CD4-positive, alpha-beta memory T cell (primary cell): ENCODE results near the gene BCAT1. TPM values are rescaled to one million over a fixed set of nuclear protein-coding genes. Genes with fewer than 3 reads are reported as not detected.

Experiments
- CTCF ChIA-PET: fragments of 350-600 bp; sonication (Branson Sonifier 250); formaldehyde crosslinking; loops from one replicate; lab custom pipeline; 2021; ENCODE audit warnings: inconsistent platforms; ENCODE audit not compliant: partially characterized antibody; lab: Charles Lee
- POLR2A ChIA-PET: fragments of 350-600 bp; sonication (Branson Sonifier 250); formaldehyde crosslinking; loops from one replicate; lab custom pipeline; 2021; ENCODE audit not compliant: partially characterized antibody; lab: Charles Lee
- DNase-seq, 5 donors: peaks; one replicate each; pipeline versions ENCODE4 v3.0.0 to v3.0.0-alpha.2; 2020 to 2022; ENCODE audit warnings: mixed read lengths in 1 of 5
- H3K27ac ChIP-seq: one replicate; pipeline ENCODE4 v1.7.0; 2013; ENCODE audit warnings: low read depth, low read length
- H3K27me3 ChIP-seq: 2 replicates; pipeline ENCODE4 v1.7.0; 2013; ENCODE audit warnings: mild to moderate bottlenecking, low read length, moderate library complexity; ENCODE audit not compliant: insufficient read depth
- H3K36me3 ChIP-seq: 2 replicates; pipeline ENCODE4 v1.7.0; 2013; ENCODE audit warnings: mild to moderate bottlenecking, low read length, moderate library complexity; ENCODE audit not compliant: insufficient read depth
- H3K4me1 ChIP-seq: 2 replicates; pipeline ENCODE4 v1.7.0; 2013; ENCODE audit warnings: mild to moderate bottlenecking, low read length, moderate library complexity; ENCODE audit not compliant: insufficient read depth
- H3K4me3 ChIP-seq, 2 donors: one replicate each; pipeline ENCODE4 v1.7.0; 2013; ENCODE audit warnings: low read length in 2 of 2, mild to moderate bottlenecking in 1 of 2
- H3K9me3 ChIP-seq, 2 donors: one replicate each; pipeline ENCODE4 v1.7.0; 2013; ENCODE audit warnings: low read length in 2 of 2, control low read depth in 1 of 2; ENCODE audit not compliant: control insufficient read depth in 1 of 2
- H3K27ac Mint-ChIP-seq, 7 donors: one replicate each; pipeline ENCODE4 v1.8.0; 2020 to 2021; ENCODE audit warnings: mixed read lengths in 7 of 7, mild to moderate bottlenecking in 6 of 7, inconsistent platforms in 3 of 7, moderate library complexity in 3 of 7
- H3K27me3 Mint-ChIP-seq, 2 donors: one replicate each; pipeline ENCODE4 v1.8.0; 2020 to 2021; ENCODE audit warnings: mixed read lengths in 2 of 2
- H3K36me3 Mint-ChIP-seq, 2 donors: one replicate each; pipeline ENCODE4 v1.8.0; 2020 to 2021; ENCODE audit warnings: mixed read lengths in 2 of 2, inconsistent platforms in 1 of 2, mild to moderate bottlenecking in 1 of 2
- H3K4me1 Mint-ChIP-seq, 4 donors: one replicate each; pipeline ENCODE4 v1.8.0; 2020 to 2021; ENCODE audit warnings: mixed read lengths in 4 of 4, mild to moderate bottlenecking in 1 of 4
- H3K4me3 Mint-ChIP-seq, 8 donors: one replicate each; pipeline ENCODE4 v1.8.0; 2020 to 2021; ENCODE audit warnings: mixed read lengths in 8 of 8, mild to moderate bottlenecking in 7 of 8, moderate library complexity in 6 of 8, inconsistent platforms in 3 of 8
- H3K9me3 Mint-ChIP-seq, 8 donors: one replicate each; pipeline ENCODE4 v1.8.0; 2020 to 2021; ENCODE audit warnings: mixed read lengths in 8 of 8, mild to moderate bottlenecking in 5 of 8, inconsistent platforms in 3 of 8, moderate library complexity in 1 of 8
- intact Hi-C: fragments of 100-400 bp; cut with micrococcal nuclease; formaldehyde crosslinking; loops from one replicate; pipeline ENCODE4 v1.15.1; 2023
- polyA plus RNA-seq, 2 donors: library from polyadenylated mRNA; unstranded; fragments of 300-500 nt; fragmentation: Illumina TruSeq; gene quantifications; one replicate each; pipeline ENCODE4 v1.2.3, GENCODE V29; 2021
- total RNA-seq, 2 experiments: library from RNA; stranded (reverse); gene quantifications; one replicate each; pipeline ENCODE4 v1.2.3, GENCODE V29; 2021

Gene BCAT1
- total and polyA plus RNA-seq, 4 experiments from 2014 or later: 0.03 to 2.5 (median 1.6) TPM

DNA sequence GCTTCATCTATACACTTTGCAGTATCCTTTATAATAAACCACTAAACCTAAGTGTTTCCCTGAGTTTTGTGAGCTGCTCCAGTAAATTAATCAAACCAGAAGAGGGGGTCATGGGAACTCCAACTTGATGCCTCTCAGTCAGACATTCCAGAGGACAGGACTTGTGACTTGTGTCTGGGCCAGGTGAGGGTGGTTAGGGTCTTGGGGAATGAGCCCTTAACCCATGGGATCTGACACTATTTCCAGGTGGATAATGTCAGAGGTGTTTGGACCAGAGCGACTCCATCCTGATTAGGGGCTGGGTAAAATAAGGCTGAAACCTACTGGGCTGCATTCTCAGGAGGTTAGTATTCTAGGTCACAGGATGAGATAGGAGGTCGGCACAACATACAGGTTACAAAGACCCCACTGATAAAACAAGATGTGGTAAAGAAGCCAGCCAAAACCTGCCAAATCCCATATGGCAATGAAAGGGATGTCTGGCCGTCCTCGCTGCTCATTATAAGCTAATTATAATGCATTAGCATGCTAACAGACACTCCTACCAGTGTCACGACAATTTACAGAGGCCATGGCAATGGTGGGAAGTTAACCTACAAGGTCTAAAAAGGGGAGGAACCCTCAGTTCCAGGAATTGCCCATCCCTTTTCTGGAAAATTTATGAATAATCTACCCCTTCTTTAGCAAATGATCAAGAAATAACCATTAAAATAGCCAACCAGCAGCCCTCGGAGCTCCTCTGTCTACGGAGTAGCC is 58.7 kb downstream of the BCAT1 start:
- H3K36me3 ChIP-seq: no peaks in the 10 kb centered on the region
- Mint-ChIP-seq H3K4me3 (no peak overlapping the region), H3K27ac (no peak overlapping the region), H3K36me3 (no peaks in the 10 kb centered on the region), H3K27me3 (peaks cover 1 to 3% of the 10 kb centered on the region in 2 donors), H3K4me1 (no peaks in the 10 kb centered on the region), H3K9me3 (peaks cover 0 to 2% (median 0%) of the 10 kb centered on the region in 8 donors)
- H3K9me3 ChIP-seq: no peaks in the 10 kb centered on the region
- DNase-seq: no peak
- ChIA-PET POLR2A (no interaction called here), CTCF (no interaction called here)
- no peak overlapping the region for H3K27ac ChIP-seq
- no peaks in the 10 kb centered on the region for H3K4me1 ChIP-seq
- H3K4me3 ChIP-seq: no peak overlapping the region
- intact Hi-C loops: no loop called here
- H3K27me3 ChIP-seq: no peaks in the 10 kb centered on the region

DNA sequence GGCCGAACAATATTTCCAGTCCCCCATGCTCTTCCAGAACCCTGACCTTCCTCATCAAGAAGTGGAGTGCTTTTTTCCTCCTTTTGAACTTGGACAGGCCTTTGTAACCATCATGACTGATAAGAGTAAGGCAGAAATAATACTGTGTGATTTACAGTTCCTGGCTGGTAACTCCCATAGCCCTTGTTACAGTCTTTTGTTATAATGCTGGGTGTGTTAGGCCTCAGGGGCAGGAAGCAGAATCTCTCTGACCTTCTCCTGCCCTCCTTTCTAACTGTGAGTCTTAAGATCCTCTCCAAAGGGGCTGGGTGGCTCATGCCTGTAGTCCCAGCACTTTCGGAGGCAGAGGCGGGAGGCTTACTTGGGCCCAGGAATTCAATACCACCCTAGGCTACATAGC is 59.5 kb downstream of the BCAT1 start:
- Mint-ChIP-seq H3K9me3 (peaks cover 0 to 2% (median 0%) of the 10 kb centered on the region in 8 donors), H3K27ac (no peak overlapping the region), H3K4me3 (no peak overlapping the region), H3K4me1 (no peaks in the 10 kb centered on the region), H3K36me3 (no peaks in the 10 kb centered on the region), H3K27me3 (peaks cover 1 to 2% of the 10 kb centered on the region in 2 donors)
- POLR2A ChIA-PET: no interaction called here
- Histone ChIP-seq H3K9me3 (no peaks in the 10 kb centered on the region), H3K27me3 (no peaks in the 10 kb centered on the region), H3K36me3 (no peaks in the 10 kb centered on the region), H3K27ac (no peak overlapping the region), H3K4me3 (no peak overlapping the region), H3K4me1 (no peaks in the 10 kb centered on the region)
- CTCF ChIA-PET: no interaction called here
- intact Hi-C loops: no loop called here
- no peak for DNase-seq

DNA sequence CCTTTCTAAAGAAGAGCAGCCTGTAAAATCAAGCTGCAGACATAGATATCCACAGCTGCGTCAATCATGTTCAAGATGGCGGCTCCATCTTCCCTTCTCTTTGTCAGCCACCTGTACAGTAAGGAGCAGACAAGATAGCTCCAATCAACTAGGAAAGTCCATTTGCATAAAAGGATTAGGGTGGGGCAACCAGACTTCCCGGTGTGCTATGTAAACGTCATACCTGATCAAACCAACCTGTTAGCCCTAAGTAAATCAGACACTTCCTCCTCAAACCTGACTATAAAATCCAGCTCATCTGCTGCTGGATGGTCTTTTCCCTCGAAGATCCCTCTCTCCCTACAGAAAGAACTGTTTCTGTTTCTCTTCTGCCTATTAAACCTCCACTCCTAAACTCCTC is 60.1 kb downstream of the BCAT1 start:
- H3K4me3 Mint-ChIP-seq: no peak overlapping the region
- Histone ChIP-seq H3K4me1 (no peaks in the 10 kb centered on the region), H3K4me3 (no peak overlapping the region), H3K27me3 (no peaks in the 10 kb centered on the region), H3K9me3 (no peaks in the 10 kb centered on the region), H3K36me3 (no peaks in the 10 kb centered on the region), H3K27ac (no peak overlapping the region)
- POLR2A ChIA-PET: no interaction called here
- no peak for DNase-seq
- intact Hi-C loops: no loop called here
- no peaks in the 10 kb centered on the region for H3K36me3 Mint-ChIP-seq
- H3K27me3 Mint-ChIP-seq: peaks cover 0 to 1% of the 10 kb centered on the region in 2 donors
- H3K27ac Mint-ChIP-seq: no peak overlapping the region
- H3K4me1 Mint-ChIP-seq: no peaks in the 10 kb centered on the region
- H3K9me3 Mint-ChIP-seq: peaks cover 0 to 3% (median 0%) of the 10 kb centered on the region in 8 donors
- CTCF ChIA-PET: no interaction called here

DNA sequence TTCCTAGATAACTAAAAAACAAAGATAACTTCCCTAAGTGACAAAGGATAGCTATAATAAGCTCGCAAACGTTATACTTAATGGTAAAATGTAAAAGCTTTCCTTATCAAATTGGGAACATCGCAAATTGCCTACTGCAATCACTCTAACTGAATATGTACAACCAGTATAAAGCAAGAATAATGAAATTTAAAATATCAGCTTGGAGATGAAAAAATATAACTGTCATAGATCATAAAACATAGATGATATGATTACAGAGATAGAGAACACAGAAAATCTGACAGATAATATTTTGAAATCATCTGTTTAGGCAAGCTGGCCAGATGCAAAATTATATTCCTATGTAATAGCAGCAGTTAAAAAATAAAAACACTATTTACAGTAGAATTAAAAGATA is 64.0 kb downstream of the BCAT1 start:
- H3K27ac Mint-ChIP-seq: no peak overlapping the region
- no peak overlapping the region for H3K4me3 Mint-ChIP-seq
- H3K9me3 Mint-ChIP-seq: peaks cover 0 to 3% (median 0%) of the 10 kb centered on the region in 8 donors
- no peak overlapping the region for H3K27ac ChIP-seq
- no peaks in the 10 kb centered on the region for H3K27me3 ChIP-seq
- H3K27me3 Mint-ChIP-seq: no peaks in the 10 kb centered on the region
- intact Hi-C loops: no loop called here
- no peaks in the 10 kb centered on the region for H3K36me3 Mint-ChIP-seq
- H3K4me1 Mint-ChIP-seq: no peaks in the 10 kb centered on the region
- H3K36me3 ChIP-seq: no peaks in the 10 kb centered on the region
- no peak overlapping the region for H3K4me3 ChIP-seq
- ChIA-PET POLR2A (no interaction called here), CTCF (no interaction called here)
- DNase-seq: no peak
- H3K9me3 ChIP-seq: no peaks in the 10 kb centered on the region
- no peaks in the 10 kb centered on the region for H3K4me1 ChIP-seq

DNA sequence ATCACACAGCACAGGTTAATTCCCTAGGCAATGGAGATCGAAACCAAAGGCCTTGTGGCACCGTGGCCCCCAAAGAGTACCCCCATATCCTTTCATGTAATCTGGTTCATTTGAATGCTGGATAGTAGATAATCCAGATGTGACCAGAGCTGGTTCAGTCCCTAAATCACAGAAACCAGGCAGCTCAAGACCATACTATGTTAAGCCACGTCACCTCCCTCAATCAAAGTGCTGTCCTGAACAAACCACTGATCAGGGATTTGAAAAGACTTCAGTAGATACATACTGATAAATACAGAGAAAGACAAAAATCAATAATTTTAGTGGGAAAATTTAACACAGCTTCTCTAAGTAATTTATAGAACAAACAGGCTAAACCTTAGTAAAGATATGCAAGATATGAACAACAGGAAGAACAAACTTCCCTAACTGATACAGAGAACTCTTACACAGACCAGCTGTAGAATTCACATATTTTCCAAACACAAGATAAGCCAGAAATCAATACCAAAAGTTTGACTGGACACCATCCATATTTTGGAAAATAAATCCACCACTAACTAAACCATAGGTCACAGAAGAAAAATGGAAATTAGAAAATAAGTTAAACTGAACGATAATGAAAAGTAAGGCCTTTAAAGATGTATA is 67.1 kb downstream of the BCAT1 start:
- no peaks in the 10 kb centered on the region for H3K27me3 ChIP-seq
- no peaks in the 10 kb centered on the region for H3K36me3 ChIP-seq
- no peak overlapping the region for H3K27ac ChIP-seq
- H3K4me3 ChIP-seq: no peak overlapping the region
- ChIA-PET CTCF (no interaction called here), POLR2A (no interaction called here)
- H3K36me3 Mint-ChIP-seq: no peaks in the 10 kb centered on the region
- no peak overlapping the region for H3K27ac Mint-ChIP-seq
- intact Hi-C loops: no loop called here
- H3K4me1 Mint-ChIP-seq: no peaks in the 10 kb centered on the region
- H3K4me3 Mint-ChIP-seq: no peak overlapping the region
- peaks cover 0 to 3% (median 0%) of the 10 kb centered on the region in 8 donors for H3K9me3 Mint-ChIP-seq
- no peak for DNase-seq
- no peaks in the 10 kb centered on the region for H3K27me3 Mint-ChIP-seq
- no peaks in the 10 kb centered on the region for H3K4me1 ChIP-seq
- H3K9me3 ChIP-seq: no peaks in the 10 kb centered on the region

DNA sequence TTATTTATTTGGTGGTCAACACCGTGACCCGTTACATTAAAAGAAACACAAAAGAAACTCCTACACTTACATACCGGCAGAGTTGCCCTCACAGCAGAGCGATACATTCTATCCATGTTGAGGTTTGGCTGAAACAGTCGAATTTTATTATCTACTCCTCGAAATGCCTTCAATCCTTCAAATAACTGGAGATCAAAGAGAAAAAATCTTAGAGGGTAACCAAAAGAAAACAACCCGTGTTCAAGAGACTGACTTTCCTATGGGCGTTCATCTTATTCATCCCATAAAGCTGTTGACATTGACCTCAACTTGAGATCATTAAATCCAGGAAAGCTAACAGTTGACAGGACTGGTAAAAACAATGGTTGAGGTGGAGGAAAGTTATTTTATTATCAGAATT is 67.7 kb downstream of the BCAT1 start:
- H3K4me3 Mint-ChIP-seq: no peak overlapping the region
- H3K27me3 Mint-ChIP-seq: no peaks in the 10 kb centered on the region
- H3K27ac Mint-ChIP-seq: no peak overlapping the region
- no peak overlapping the region for H3K4me3 ChIP-seq
- no peaks in the 10 kb centered on the region for H3K4me1 ChIP-seq
- peaks cover 0 to 3% (median 0%) of the 10 kb centered on the region in 8 donors for H3K9me3 Mint-ChIP-seq
- CTCF ChIA-PET: no interaction called here
- no peaks in the 10 kb centered on the region for H3K36me3 Mint-ChIP-seq
- DNase-seq: no peak
- H3K4me1 Mint-ChIP-seq: no peaks in the 10 kb centered on the region
- H3K27ac ChIP-seq: no peak overlapping the region
- H3K36me3 ChIP-seq: no peaks in the 10 kb centered on the region
- H3K27me3 ChIP-seq: no peaks in the 10 kb centered on the region
- H3K9me3 ChIP-seq: no peaks in the 10 kb centered on the region
- POLR2A ChIA-PET: no interaction called here
- intact Hi-C loops: no loop called here

DNA sequence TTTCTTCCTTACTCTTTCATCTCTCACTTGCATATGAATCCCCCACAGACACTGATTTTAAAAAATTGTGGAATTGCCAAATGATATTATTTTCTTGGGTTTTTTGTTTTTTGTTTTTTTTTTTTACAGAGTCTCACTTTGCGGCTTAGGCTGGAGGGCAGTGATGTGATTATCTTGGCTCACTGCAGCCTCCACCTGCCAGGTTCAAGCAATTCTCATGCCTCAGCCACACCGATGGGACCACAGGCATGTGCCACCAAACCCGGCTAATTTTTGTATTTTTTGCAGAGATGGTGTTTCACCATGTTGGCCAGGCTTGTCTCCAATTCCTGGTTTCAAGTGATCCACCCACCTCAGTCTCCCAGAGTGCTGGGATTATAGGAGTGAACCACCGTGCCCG is 68.2 kb downstream of the BCAT1 start:
- no peaks in the 10 kb centered on the region for H3K27me3 Mint-ChIP-seq

More for the DNA sequence above, 68.2 kb downstream of the BCAT1 start:
- Mint-ChIP-seq H3K9me3 (peaks cover 0 to 3% (median 0%) of the 10 kb centered on the region in 8 donors), H3K4me1 (no peaks in the 10 kb centered on the region), H3K36me3 (no peaks in the 10 kb centered on the region), H3K4me3 (no peak overlapping the region), H3K27ac (no peak overlapping the region)
- H3K36me3 ChIP-seq: no peaks in the 10 kb centered on the region
- H3K9me3 ChIP-seq: no peaks in the 10 kb centered on the region
- CTCF ChIA-PET: no interaction called here
- no peak overlapping the region for H3K27ac ChIP-seq
- intact Hi-C loops: no loop called here
- H3K27me3 ChIP-seq: no peaks in the 10 kb centered on the region
- POLR2A ChIA-PET: no interaction called here
- H3K4me1 ChIP-seq: no peaks in the 10 kb centered on the region
- no peak for DNase-seq
- H3K4me3 ChIP-seq: no peak overlapping the region
